Measurements from ENCODE around the gene PSMB11. TPM values are rescaled to one million over a fixed set of nuclear protein-coding genes. Genes with fewer than 3 reads are reported as not detected.

The PSMB11 gene
- total and polyA plus RNA-seq, 10 of the 15 experiments (the other 5 are each of a cell fraction or from before 2014, with no cell fraction given), result not detected

DNA sequence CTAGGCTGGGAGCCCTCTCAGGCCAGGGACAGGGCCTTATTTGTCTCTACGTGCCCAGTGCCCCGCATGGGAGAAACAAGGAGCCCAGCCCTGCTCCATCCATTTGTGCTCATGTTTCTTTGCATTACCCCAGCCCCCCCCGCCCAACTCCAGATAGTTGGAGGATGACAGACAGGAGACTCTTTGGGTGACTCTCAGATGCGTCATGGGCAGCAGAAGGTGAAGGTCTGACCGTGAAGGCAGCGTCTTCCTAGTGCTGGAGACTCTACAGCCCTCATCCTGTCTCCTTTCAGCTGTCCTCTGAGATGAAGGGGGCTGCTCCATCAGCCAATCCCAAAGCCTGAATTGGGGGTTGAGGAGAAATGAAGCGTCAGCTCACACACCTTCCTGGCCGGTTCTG lies 283 bp upstream of the PSMB11 start (continued):
- TF ChIP-seq BRCA1 (IDR thresholded peaks at IDR 0.05; ENCODE audit: low read depth, low read length), result no peak
- TF ChIP-seq CHD2 (IDR thresholded peaks at IDR 0.05; ENCODE audit: borderline replicate concordance, low read depth, low read length), result no peak
- TF ChIP-seq, protein P1, sequence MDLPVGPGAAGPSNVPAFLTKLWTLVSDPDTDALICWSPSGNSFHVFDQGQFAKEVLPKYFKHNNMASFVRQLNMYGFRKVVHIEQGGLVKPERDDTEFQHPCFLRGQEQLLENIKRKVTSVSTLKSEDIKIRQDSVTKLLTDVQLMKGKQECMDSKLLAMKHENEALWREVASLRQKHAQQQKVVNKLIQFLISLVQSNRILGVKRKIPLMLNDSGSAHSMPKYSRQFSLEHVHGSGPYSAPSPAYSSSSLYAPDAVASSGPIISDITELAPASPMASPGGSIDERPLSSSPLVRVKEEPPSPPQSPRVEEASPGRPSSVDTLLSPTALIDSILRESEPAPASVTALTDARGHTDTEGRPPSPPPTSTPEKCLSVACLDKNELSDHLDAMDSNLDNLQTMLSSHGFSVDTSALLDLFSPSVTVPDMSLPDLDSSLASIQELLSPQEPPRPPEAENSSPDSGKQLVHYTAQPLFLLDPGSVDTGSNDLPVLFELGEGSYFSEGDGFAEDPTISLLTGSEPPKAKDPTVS (IDR thresholded peaks at IDR 0.05; ENCODE audit: low read depth, low read length), result no peak
- TF ChIP-seq RB1 (IDR thresholded peaks at IDR 0.05; ENCODE audit: borderline replicate concordance), result no peak
- TF ChIP-seq TARDBP (IDR thresholded peaks at IDR 0.05; ENCODE audit: borderline replicate concordance), result no peak
- TF ChIP-seq MTA2 (IDR thresholded peaks at IDR 0.05; ENCODE audit: low read depth), result no peak
- no peak for TF ChIP-seq SPI1 (IDR thresholded peaks at IDR 0.05; ENCODE audit: borderline replicate concordance, insufficient read depth, low read depth, low read length)

DNA sequence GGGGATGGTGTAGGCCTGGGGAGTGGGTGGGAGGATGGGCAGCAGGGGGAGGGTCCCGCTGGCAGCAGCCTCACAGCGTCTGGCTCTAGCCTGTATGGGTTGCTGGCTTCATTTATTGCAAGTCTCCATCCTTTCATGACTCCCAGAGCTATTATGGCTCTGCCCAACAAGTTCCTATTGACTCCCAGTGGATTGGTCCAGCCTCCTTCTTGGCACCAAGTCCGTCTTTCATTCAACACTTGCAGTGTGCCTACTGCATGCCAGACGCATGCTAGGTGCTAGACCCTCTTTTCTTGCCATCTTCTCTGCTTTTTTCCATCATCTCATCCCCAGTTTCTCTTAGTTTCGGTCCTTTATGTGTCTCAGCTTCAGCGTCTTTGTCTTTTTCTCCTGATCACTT lies 1.1 kb downstream of the PSMB11 start:
- TF ChIP-seq, protein P2, sequence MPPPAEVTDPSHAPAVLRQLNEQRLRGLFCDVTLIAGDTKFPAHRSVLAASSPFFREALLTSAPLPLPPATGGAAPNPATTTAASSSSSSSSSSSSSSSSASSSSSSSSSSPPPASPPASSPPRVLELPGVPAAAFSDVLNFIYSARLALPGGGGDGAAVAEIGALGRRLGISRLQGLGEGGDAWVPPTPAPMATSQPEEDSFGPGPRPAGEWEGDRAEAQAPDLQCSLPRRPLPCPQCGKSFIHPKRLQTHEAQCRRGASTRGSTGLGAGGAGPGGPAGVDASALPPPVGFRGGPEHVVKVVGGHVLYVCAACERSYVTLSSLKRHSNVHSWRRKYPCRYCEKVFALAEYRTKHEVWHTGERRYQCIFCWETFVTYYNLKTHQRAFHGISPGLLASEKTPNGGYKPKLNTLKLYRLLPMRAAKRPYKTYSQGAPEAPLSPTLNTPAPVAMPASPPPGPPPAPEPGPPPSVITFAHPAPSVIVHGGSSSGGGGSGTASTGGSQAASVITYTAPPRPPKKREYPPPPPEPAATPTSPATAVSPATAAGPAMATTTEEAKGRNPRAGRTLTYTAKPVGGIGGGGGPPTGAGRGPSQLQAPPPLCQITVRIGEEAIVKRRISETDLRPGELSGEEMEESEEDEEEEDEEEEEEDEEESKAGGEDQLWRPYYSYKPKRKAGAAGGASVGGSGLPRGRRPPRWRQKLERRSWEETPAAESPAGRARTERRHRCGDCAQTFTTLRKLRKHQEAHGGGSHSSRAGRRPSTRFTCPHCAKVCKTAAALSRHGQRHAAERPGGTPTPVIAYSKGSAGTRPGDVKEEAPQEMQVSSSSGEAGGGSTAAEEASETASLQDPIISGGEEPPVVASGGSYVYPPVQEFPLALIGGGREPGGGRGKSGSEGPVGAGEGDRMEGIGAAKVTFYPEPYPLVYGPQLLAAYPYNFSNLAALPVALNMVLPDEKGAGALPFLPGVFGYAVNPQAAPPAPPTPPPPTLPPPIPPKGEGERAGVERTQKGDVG (CRISPR knock-in tag; IDR thresholded peaks at IDR 0.05), result no peak
- no peak for TF ChIP-seq KAT2A (conservative IDR thresholded peaks at IDR 0.05; ENCODE audit: control insufficient read depth, low read depth, low read length)
- 22% methylated on average over 6 of the region's 6 CpGs for WGBS (ENCODE audit: insufficient coverage, insufficient replicate concordance, low lambda C conversion rate, missing lambda C conversion rate)
- ChIA-PET RAD21 (ENCODE audit: unreplicated experiment) (no interaction called here), CTCF (interaction anchor here (1.4 to 2.0 kb wide), 2 partner anchors 34 to 57 kb away, joined by 3 to 9 read pairs; no protein-coding TSS in a partner anchor), POLR2A (no interaction called here), SMC1A (ENCODE audit: uncharacterized antibody, unreplicated experiment) (interaction anchor here (2.4 kb wide), 1 partner anchor 57 kb away, joined by 6 read pairs; no protein-coding TSS in a partner anchor)
- H3K36me3 ChIP-seq (ENCODE audit: control insufficient read depth in 2 of 2, insufficient read depth in 2 of 2, low read length in 1 of 2), result no peaks in the 10 kb centered on the region
- ATAC-seq (no peak), DNase-seq (ENCODE audit: low read depth, low spot score) (no peak), FAIRE-seq (no peak)
- no peak overlapping the region for H3K9ac ChIP-seq (ENCODE audit: control insufficient read depth, insufficient read depth, low read length)
- no peak overlapping the region for H3K4me3 ChIP-seq
- no peak overlapping the region for H3K4me2 ChIP-seq (ENCODE audit: control insufficient read depth, insufficient read depth)
- in situ Hi-C loops (cut with MboI) (no loop called here), intact Hi-C loops (cut with micrococcal nuclease; ENCODE audit: unreplicated experiment) (no loop called here)
- no peaks in the 10 kb centered on the region for H4K20me1 ChIP-seq (ENCODE audit: control insufficient read depth, insufficient read depth)
- H3K4me1 ChIP-seq (ENCODE audit: control insufficient read depth, insufficient read depth, low read length), result no peaks in the 10 kb centered on the region
- BruUV-seq (replicated peaks), result no TSS peak
- H3K79me2 ChIP-seq (ENCODE audit: control insufficient read depth, insufficient read depth, low read length), result no peaks in the 10 kb centered on the region
- H3K27me3 ChIP-seq (replicated peaks in 1 of 2; ENCODE audit: control insufficient read depth in 2 of 2, insufficient read depth in 2 of 2, low read length in 1 of 2), result no peaks in the 10 kb centered on the region; a peak in 2 of 4 replicates
- H3K27ac ChIP-seq (ENCODE audit: control insufficient read depth, insufficient read depth), result no peak overlapping the region
- no peaks in the 10 kb centered on the region for H3K9me3 ChIP-seq (replicated peaks; ENCODE audit: control insufficient read depth, insufficient read depth, low read length)
- H2AFZ ChIP-seq (ENCODE audit: control insufficient read depth, low read depth, low read length), result no peak overlapping the region
